ENCODE measurements around the gene SPATA31D3.
"Not testable (repeated sequence)": the region's sequence is repeated elsewhere in the genome, so short reads cannot be mapped to it uniquely, and the experiment has no call there.

SPATA31D3 gene

GRCh38 chr9:81943393-81943792 lies at the start of gene SPATA31D3:
SPATA31D3 (plus strand) TSS chr9:81943500; CDS start chr9:81943586, 86 bp downstream.
- in situ Hi-C loops (cut with MboI; ENCODE audit: low pct_unique_long_range_greater_than_20kb, low sequenced_read_pairs); DNase-seq: not testable (repeated sequence)

GRCh38 chr9:81893929-81894328 lies 49.4 kb upstream of the SPATA31D3 start:
- in situ Hi-C loops (cut with MboI; ENCODE audit: low pct_unique_long_range_greater_than_20kb, low sequenced_read_pairs), result no loop called here
- DNase-seq, result no peak

- no peak for DNase-seq
- in situ Hi-C loops (cut with MboI; ENCODE audit: low pct_unique_long_range_greater_than_20kb, low sequenced_read_pairs), result no loop called here
These were observed 48.4 kb upstream of the SPATA31D3 start for GRCh38 chr9:81894891-81895290.

DNA sequence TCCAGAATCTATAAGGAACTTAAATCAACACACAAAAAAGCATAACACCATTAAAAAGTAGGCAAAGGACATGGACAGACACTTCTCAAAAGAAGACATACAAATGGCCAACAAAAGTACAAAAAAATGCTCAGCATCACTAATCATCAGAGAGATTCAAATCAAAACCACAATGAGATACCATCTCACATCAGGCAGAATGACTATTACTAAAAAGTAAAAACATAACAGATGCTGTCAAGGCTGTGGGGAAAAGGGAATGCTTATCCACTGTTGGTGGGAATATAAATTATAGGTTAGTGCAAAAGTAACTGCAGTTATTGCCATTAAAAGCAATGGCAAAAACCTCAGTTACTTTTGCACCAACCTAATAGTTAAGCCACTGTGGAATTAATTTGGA lies 47.2 kb upstream of the SPATA31D3 start:
- in situ Hi-C loops (cut with MboI; ENCODE audit: low pct_unique_long_range_greater_than_20kb, low sequenced_read_pairs), result no loop called here

DNA sequence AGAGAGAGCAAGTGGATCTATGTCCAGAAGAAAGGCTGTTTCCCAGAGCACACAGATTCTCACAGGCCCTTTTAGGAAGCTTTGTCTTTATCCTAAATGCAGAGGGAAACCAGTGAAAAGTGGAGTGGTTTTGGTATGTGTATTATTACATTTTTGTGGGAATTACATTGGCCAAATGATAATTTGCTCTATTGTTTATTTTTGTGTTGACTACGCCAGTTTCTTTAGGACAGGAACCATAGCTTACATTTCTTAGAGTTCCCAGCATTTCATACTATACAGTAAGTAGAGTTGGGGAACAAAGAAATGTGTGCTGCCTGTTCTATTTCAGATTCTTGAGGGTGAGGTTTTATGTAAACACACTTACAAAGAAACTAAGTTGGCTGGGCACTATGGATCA lies 44.4 kb upstream of the SPATA31D3 start:
- no peak for DNase-seq
- in situ Hi-C loops (cut with MboI; ENCODE audit: low pct_unique_long_range_greater_than_20kb, low sequenced_read_pairs), result no loop called here

More for the DNA sequence above, 47.2 kb upstream of the SPATA31D3 start:
- DNase-seq, result no peak

- no peak for DNase-seq
- in situ Hi-C loops (cut with MboI; ENCODE audit: low pct_unique_long_range_greater_than_20kb, low sequenced_read_pairs), result no loop called here
These were observed 41.1 kb upstream of the SPATA31D3 start for GRCh38 chr9:81902196-81902595.

- in situ Hi-C loops (cut with MboI; ENCODE audit: low pct_unique_long_range_greater_than_20kb, low sequenced_read_pairs), result no loop called here
- DNase-seq, result no peak
These were observed 40.7 kb upstream of the SPATA31D3 start for GRCh38 chr9:81902626-81903025.

GRCh38 chr9:81906671-81907070 lies 36.6 kb upstream of the SPATA31D3 start:
- no peak for DNase-seq
- in situ Hi-C loops (cut with MboI; ENCODE audit: low pct_unique_long_range_greater_than_20kb, low sequenced_read_pairs), result no loop called here

GRCh38 chr9:81912135-81912534 lies 31.2 kb upstream of the SPATA31D3 start:
- DNase-seq, result no peak
- in situ Hi-C loops (cut with MboI; ENCODE audit: low pct_unique_long_range_greater_than_20kb, low sequenced_read_pairs), result no loop called here

DNA sequence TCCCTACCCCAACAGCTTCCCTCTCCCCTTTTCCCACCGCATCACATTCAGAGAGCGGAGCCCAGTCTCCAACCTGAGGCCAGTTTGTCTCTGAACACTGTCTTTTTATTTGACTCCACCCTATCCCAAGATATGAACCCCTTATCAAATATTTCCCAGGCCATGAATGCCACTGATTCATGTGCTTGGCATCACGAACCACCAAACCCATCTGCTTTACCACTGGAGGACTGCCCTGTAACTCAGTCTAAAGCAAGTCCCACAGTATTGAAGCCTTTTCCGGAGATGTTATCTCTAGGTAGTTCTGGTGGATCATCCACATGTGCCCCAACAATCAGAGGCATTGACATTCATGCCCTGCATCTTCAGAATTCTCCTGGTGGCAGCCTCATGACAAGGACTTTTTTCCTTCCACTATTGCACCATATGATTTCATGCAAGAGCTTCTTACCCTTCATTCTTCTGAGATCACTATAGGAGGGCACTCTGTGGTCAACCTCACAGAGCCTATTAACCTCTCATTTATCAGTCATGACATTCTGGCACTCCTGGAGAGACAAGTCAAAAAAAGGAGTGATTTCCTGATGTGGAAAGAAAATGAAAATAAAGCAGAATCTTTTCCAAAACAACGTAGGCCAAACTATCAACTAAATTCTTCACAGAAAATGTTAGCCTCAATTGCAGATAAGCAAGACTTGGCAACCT lies 27.3 kb upstream of the SPATA31D3 start:
- in situ Hi-C loops (cut with MboI; ENCODE audit: low pct_unique_long_range_greater_than_20kb, low sequenced_read_pairs), result no loop called here
- no peak for DNase-seq

- in situ Hi-C loops (cut with MboI; ENCODE audit: low pct_unique_long_range_greater_than_20kb, low sequenced_read_pairs); DNase-seq: not testable (repeated sequence)
These were observed 24.8 kb upstream of the SPATA31D3 start for GRCh38 chr9:81918507-81918906.

GRCh38 chr9:81928305-81928704 lies 15.0 kb upstream of the SPATA31D3 start, which contains the start of gene SPATA31D4:
SPATA31D4 (plus strand) TSS chr9:81928428; CDS start chr9:81928514, 86 bp downstream.
- in situ Hi-C loops (cut with MboI; ENCODE audit: low pct_unique_long_range_greater_than_20kb, low sequenced_read_pairs), result not testable (repeated sequence)

GRCh38 chr9:81930147-81930546 lies 13.2 kb upstream of the SPATA31D3 start:
- DNase-seq; in situ Hi-C loops (cut with MboI; ENCODE audit: low pct_unique_long_range_greater_than_20kb, low sequenced_read_pairs): not testable (repeated sequence)

More at GRCh38 chr9:81928305-81928704, 15.0 kb upstream of the SPATA31D3 start, which contains the start of gene SPATA31D4:
- not testable (repeated sequence) for DNase-seq

GRCh38 chr9:81933547-81933946 lies 9.8 kb upstream of the SPATA31D3 start:
- DNase-seq; in situ Hi-C loops (cut with MboI; ENCODE audit: low pct_unique_long_range_greater_than_20kb, low sequenced_read_pairs): not testable (repeated sequence)

DNA sequence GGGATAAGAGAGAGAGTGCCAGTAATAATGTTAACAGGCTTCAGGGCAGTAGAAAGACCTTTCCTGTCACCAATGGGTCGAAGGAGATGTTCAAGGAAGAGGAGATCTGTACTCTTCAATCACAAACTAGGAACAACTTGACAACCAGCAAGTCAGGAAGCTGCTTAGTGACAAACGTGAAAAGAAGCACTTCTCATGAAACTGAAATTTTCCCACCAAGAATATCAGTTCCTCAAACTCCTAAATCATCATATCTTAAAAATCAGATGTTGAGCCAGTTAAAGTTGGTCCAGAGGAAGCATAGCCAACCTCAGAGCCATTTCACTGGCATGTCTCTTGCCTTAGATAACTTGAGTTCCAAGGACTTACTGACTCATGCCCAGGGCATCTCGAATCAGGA lies 5.3 kb downstream of the SPATA31D3 start:
- in situ Hi-C loops (cut with MboI; ENCODE audit: low pct_unique_long_range_greater_than_20kb, low sequenced_read_pairs); DNase-seq: not testable (repeated sequence)

DNA sequence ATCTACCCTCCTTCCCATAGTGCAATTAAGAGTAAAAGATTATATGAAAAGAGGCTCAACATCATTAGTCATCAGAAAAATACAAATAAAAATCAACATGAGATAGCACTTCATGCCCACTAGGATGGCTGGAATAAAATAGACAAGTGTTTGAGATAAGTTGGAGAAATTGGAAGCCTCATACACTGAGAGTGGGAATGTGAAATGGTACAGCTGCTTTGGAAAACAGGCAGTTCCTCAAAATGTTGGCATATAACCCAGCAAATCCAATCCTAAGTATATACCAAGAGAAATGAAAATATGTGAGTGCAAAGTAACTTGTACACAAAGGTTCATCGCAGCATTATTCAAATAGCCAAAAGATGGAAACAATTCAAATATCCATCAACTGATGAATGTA lies 9.8 kb downstream of the SPATA31D3 start:
- no peak for DNase-seq
- in situ Hi-C loops (cut with MboI; ENCODE audit: low pct_unique_long_range_greater_than_20kb, low sequenced_read_pairs), result no loop called here

DNA sequence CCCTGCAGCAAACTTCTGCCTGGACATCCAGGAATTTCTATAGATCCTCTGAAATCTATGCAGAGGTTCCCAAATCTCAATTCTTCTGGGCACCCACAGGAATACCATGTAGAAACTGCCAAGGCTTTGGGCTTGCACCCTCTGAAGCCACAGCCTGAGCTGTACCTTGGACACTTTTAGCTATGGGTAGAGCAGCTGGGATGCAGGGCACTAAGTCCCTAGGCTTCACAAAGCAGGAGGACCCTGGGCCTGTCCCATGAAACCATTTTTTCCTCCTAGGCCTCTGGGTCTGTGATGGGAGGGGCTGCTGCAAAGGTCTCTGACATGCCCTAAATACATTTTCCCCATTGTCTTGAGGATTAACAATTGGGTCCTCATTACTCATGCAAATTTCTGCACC lies 12.3 kb downstream of the SPATA31D3 start:
- DNase-seq, result no peak
- in situ Hi-C loops (cut with MboI; ENCODE audit: low pct_unique_long_range_greater_than_20kb, low sequenced_read_pairs), result no loop called here

GRCh38 chr9:81964218-81965171 lies 21.2 kb downstream of the SPATA31D3 start:
- in situ Hi-C loops (cut with MboI; ENCODE audit: low pct_unique_long_range_greater_than_20kb, low sequenced_read_pairs), result no loop called here
- DNase-seq, result no peak

- DNase-seq, result no peak
- in situ Hi-C loops (cut with MboI; ENCODE audit: low pct_unique_long_range_greater_than_20kb, low sequenced_read_pairs), result no loop called here
These were observed 24.7 kb downstream of the SPATA31D3 start for GRCh38 chr9:81968026-81968425.

DNA sequence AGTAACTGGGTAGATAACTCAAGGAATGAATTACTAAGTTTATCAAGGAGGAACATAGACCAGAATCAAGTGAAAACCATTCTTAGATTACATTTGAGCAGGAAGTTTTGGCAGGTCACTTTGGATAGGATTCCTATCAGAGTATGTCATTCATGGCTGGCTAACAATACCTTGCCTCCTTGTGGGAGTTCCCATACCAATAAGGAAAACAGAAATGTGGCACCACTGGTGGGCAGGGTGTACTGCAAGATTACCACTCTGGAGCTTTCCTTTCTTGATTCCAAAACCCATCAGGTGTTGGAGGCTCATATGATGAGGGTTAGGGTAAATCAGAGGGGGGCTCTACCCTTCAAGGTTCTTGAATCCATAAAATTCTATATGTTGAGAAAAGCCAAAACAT lies 26.7 kb downstream of the SPATA31D3 start:
- in situ Hi-C loops (cut with MboI; ENCODE audit: low pct_unique_long_range_greater_than_20kb, low sequenced_read_pairs), result no loop called here
- no peak for DNase-seq
